Keratinocyte (primary cell): ENCODE data around the gene PLAAT2. TPM values are rescaled to one million over a fixed set of nuclear protein-coding genes. Genes with fewer than 3 reads are reported as not detected.

ENCODE experiments used
- DNase-seq: peaks from one replicate; pipeline ENCODE4 v3.0.0-alpha.2; 2011; ENCODE audit warnings: low read depth, missing footprints, low spot score
- FAIRE-seq: peaks from 2 replicates; lab custom pipeline; 2011; peaks lifted over from hg19 to GRCh38; lab: Jason Lieb, UNC
- H2AFZ ChIP-seq: 2 replicates; pipeline ENCODE4 v1.6.0; 2012; ENCODE audit warnings: low read length, control low read depth, inconsistent platforms; ENCODE audit not compliant: control insufficient read depth
- H3K27ac ChIP-seq: 2 replicates; pipeline ENCODE4 v1.5.1; 2011; ENCODE audit warnings: low read length; ENCODE audit not compliant: control insufficient read depth, insufficient read depth
- H3K27me3 ChIP-seq: 3 replicates; pipeline ENCODE4 v1.6.0; 2011; ENCODE audit warnings: low read length; ENCODE audit not compliant: control insufficient read depth, insufficient read depth; ENCODE audit errors: extremely low read depth
- H3K36me3 ChIP-seq, 2 experiments: 2 replicates in 1 of 2; 3 replicates in 1 of 2; pipeline ENCODE4 v1.5.1; 2011; ENCODE audit warnings: low read length in 2 of 2, mild to moderate bottlenecking in 1 of 2; ENCODE audit not compliant: control insufficient read depth in 2 of 2, insufficient read depth in 2 of 2; ENCODE audit errors: extremely low read depth in 1 of 2
- H3K4me1 ChIP-seq: 3 replicates; pipeline ENCODE4 v1.5.1; 2011; ENCODE audit warnings: low read length; ENCODE audit not compliant: control insufficient read depth, insufficient read depth; ENCODE audit errors: extremely low read depth
- H3K4me2 ChIP-seq: 3 replicates; pipeline ENCODE4 v1.6.0; 2011; ENCODE audit warnings: low read depth, low read length; ENCODE audit not compliant: control insufficient read depth, insufficient read depth; ENCODE audit errors: extremely low read depth
- H3K4me3 ChIP-seq, 3 experiments: fragments of 200-600 bp in 1 of 3; sonication (generic) in 1 of 3; 2 replicates in 2 of 3; 3 replicates in 1 of 3; pipeline ENCODE4 v1.5.1; 2011 to 2016; ENCODE audit warnings: low read length in 3 of 3, mild to moderate bottlenecking in 3 of 3, control low read depth in 2 of 3, inconsistent platforms in 1 of 3, low read depth in 1 of 3, mixed read lengths in 1 of 3, mixed run types in 1 of 3, moderate library complexity in 1 of 3; ENCODE audit not compliant: control insufficient read depth in 2 of 3, insufficient read depth in 2 of 3; ENCODE audit errors: extremely low read depth in 1 of 3
- H3K79me2 ChIP-seq: 2 replicates; pipeline ENCODE4 v1.6.0; 2012; ENCODE audit warnings: low read length; ENCODE audit not compliant: control insufficient read depth, insufficient read depth
- H3K9ac ChIP-seq: 3 replicates; pipeline ENCODE4 v1.6.0; 2011; ENCODE audit warnings: low read length; ENCODE audit not compliant: control insufficient read depth, insufficient read depth; ENCODE audit errors: extremely low read depth
- H3K9me1 ChIP-seq: 3 replicates; pipeline ENCODE4 v1.6.0; 2011; ENCODE audit warnings: low read length; ENCODE audit not compliant: control insufficient read depth, insufficient read depth; ENCODE audit errors: extremely low read depth
- H3K9me3 ChIP-seq: 2 replicates; pipeline ENCODE4 v1.5.1; 2012; ENCODE audit warnings: low read depth, low read length; ENCODE audit not compliant: control insufficient read depth
- H4K20me1 ChIP-seq: 3 replicates; pipeline ENCODE4 v1.6.0; 2011; ENCODE audit warnings: low read length; ENCODE audit not compliant: control insufficient read depth, insufficient read depth; ENCODE audit errors: extremely low read depth
- CTCF ChIP-seq, 3 experiments: IDR thresholded peaks in 1 of 3; conservative IDR thresholded peaks in 1 of 3; optimal IDR thresholded peaks in 1 of 3; 2 replicates in 2 of 3; 3 replicates in 1 of 3; pipeline versions ENCODE3 to v1.5.1; 2011; ENCODE audit warnings: low read length in 3 of 3, mild to moderate bottlenecking in 3 of 3, moderate library complexity in 2 of 3, control low read depth in 1 of 3, inconsistent platforms in 1 of 3; ENCODE audit not compliant: insufficient read depth in 2 of 3; ENCODE audit errors: extremely low read depth in 1 of 3
- EZH2 ChIP-seq: IDR thresholded peaks from one replicate; pipeline ENCODE4 v1.6.1; 2012; ENCODE audit warnings: inconsistent platforms, mild to moderate bottlenecking, low read length, moderate library complexity
- dilution Hi-C: fragments of 300-500 bp; cut with MboI; formaldehyde crosslinking; loops from one replicate; pipeline ENCODE4 v1.7.0; 2020; ENCODE audit warnings: low sequenced_read_pairs; ENCODE audit not compliant: extremely low pct_ligation_motif_present
- polyA plus RNA-seq, 5 experiments: library from polyadenylated mRNA; depleted of rRNA in 3 of 5; stranded (reverse) in 3 of 5; stranded (forward) in 1 of 5; unstranded in 1 of 5; fragments of >200 nt; gene quantifications; 1 replicate in 1 of 5; 2 replicates in 3 of 5; 3 replicates in 1 of 5; pipeline versions ENCODE4 v1.2.1 to v1.2.3, GENCODE V29; 2011 to 2012; ENCODE audit warnings: missing spikeins in 2 of 5, low read depth in 1 of 5, low replicate concordance in 1 of 5

Gene PLAAT2
- polyA plus RNA-seq, 1 donor (not counting 4 experiments of a cell fraction or from before 2014, with no cell fraction given), result 0.29 TPM

GRCh38 chr11:63504933-63505586 lies 58.1 kb downstream of the PLAAT2 start:
- H3K4me2 ChIP-seq, result no peak overlapping the region
- dilution Hi-C loops, result no loop called here
- H3K9me1 ChIP-seq, result no peaks in the 10 kb centered on the region

GRCh38 chr11:63504054-63504453 lies 59.1 kb downstream of the PLAAT2 start:
- no peaks in the 10 kb centered on the region for H3K79me2 ChIP-seq
- TF ChIP-seq EZH2, result no peak
- no peak overlapping the region for H3K4me2 ChIP-seq
- H3K9ac ChIP-seq, result no peak overlapping the region
- no peaks in the 10 kb centered on the region for H3K9me1 ChIP-seq
- peaks cover 4% of the 10 kb centered on the region for H3K9me3 ChIP-seq
- no peaks in the 10 kb centered on the region for H4K20me1 ChIP-seq
- H3K36me3 ChIP-seq, result no peaks in the 10 kb centered on the region
- no peak overlapping the region for H3K27ac ChIP-seq
- dilution Hi-C loops, result no loop called here
- H3K4me3 ChIP-seq, result no peak overlapping the region
- H3K4me1 ChIP-seq, result no peaks in the 10 kb centered on the region
- no peak for FAIRE-seq
- no peaks in the 10 kb centered on the region for H3K27me3 ChIP-seq
- no peak for DNase-seq
- H2AFZ ChIP-seq, result no peak overlapping the region

More at GRCh38 chr11:63504933-63505586, 58.1 kb downstream of the PLAAT2 start:
- no peaks in the 10 kb centered on the region for H4K20me1 ChIP-seq
- H3K79me2 ChIP-seq, result no peaks in the 10 kb centered on the region
- H3K27me3 ChIP-seq, result no peaks in the 10 kb centered on the region
- no peaks in the 10 kb centered on the region for H3K4me1 ChIP-seq
- no peak overlapping the region for H3K4me3 ChIP-seq
- no peak overlapping the region for H3K9ac ChIP-seq
- H3K27ac ChIP-seq, result no peak overlapping the region
- no peak for FAIRE-seq
- no peak overlapping the region for H2AFZ ChIP-seq
- no peak for DNase-seq
- H3K9me3 ChIP-seq, result peaks cover 2% of the 10 kb centered on the region
- H3K36me3 ChIP-seq, result no peaks in the 10 kb centered on the region
- no peak for TF ChIP-seq CTCF (optimal IDR thresholded peaks at IDR 0.05 in 1 of 3, IDR thresholded peaks at IDR 0.05 in 1 of 3, conservative IDR thresholded peaks at IDR 0.05 in 1 of 3; ENCODE audit: extremely low read depth in 1 of 3, insufficient read depth in 2 of 3, low read length in 3 of 3)
- no peak for TF ChIP-seq EZH2

- no peak for FAIRE-seq
- H4K20me1 ChIP-seq, result no peaks in the 10 kb centered on the region
- H2AFZ ChIP-seq, result no peak overlapping the region
- no peaks in the 10 kb centered on the region for H3K9me1 ChIP-seq
- no peaks in the 10 kb centered on the region for H3K79me2 ChIP-seq
- no peak overlapping the region for H3K27ac ChIP-seq
- H3K9ac ChIP-seq, result no peak overlapping the region
- no peaks in the 10 kb centered on the region for H3K27me3 ChIP-seq
- peaks cover 4% of the 10 kb centered on the region for H3K9me3 ChIP-seq
- no peak for DNase-seq
- dilution Hi-C loops, result no loop called here
- H3K4me1 ChIP-seq, result no peaks in the 10 kb centered on the region
- TF ChIP-seq CTCF (optimal IDR thresholded peaks at IDR 0.05 in 1 of 3, IDR thresholded peaks at IDR 0.05 in 1 of 3, conservative IDR thresholded peaks at IDR 0.05 in 1 of 3; ENCODE audit: extremely low read depth in 1 of 3, insufficient read depth in 2 of 3, low read length in 3 of 3), result no peak
- TF ChIP-seq EZH2, result no peak
- no peak overlapping the region for H3K4me2 ChIP-seq
- H3K36me3 ChIP-seq, result no peaks in the 10 kb centered on the region
- H3K4me3 ChIP-seq, result no peak overlapping the region
Observed at GRCh38 chr11:63503492-63503891, 59.7 kb downstream of the PLAAT2 start.
